ENCODE data around the gene ASGR2.
A peak's percentile ranks its signal among the peaks of the same experiment; 100 is the strongest.

Gene ASGR2

DNA sequence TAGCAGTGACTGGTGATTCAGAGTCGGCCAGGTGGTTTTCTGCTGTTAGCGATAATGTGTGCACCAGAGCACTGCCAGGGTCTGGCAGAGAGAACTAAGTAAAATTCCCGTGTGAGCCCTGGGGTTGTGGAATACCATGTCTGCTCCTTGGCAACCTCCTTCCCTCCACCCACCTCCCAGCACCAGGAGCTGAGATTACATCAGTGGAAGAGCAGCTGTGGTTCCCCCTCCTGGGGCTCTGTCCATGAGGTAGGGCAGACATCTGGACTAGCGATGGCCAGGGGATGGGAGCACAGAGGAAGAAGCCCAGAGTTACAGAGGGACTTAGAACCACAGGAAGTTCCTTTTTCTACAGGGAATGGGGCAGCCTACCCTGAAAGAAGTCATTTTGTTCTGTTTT, 50.4 kb downstream of the ASGR2 start:
- H3K36me3 ChIP-seq (ENCODE audit: control insufficient read depth, insufficient read depth, low read length): no peaks in the 10 kb centered on the region
- no peak overlapping the region for H3K4me3 ChIP-seq (ENCODE audit: extremely low read depth, insufficient read depth, low read length, poor library complexity, severe bottlenecking)
- peaks cover 8% of the 10 kb centered on the region for H3K9me3 ChIP-seq (ENCODE audit: control insufficient read depth, low read length)
- H3K27ac ChIP-seq (ENCODE audit: low read depth, low read length, severe bottlenecking): no peak overlapping the region
- 83 to 89% methylated on average over 2 to 3 of the region's 4 CpGs for WGBS, 2 experiments (ENCODE audit: insufficient coverage in 2 of 2)
- peaks cover 3% of the 10 kb centered on the region for H3K4me1 ChIP-seq (ENCODE audit: control insufficient read depth, insufficient read depth, low read length, poor library complexity, severe bottlenecking)

DNA sequence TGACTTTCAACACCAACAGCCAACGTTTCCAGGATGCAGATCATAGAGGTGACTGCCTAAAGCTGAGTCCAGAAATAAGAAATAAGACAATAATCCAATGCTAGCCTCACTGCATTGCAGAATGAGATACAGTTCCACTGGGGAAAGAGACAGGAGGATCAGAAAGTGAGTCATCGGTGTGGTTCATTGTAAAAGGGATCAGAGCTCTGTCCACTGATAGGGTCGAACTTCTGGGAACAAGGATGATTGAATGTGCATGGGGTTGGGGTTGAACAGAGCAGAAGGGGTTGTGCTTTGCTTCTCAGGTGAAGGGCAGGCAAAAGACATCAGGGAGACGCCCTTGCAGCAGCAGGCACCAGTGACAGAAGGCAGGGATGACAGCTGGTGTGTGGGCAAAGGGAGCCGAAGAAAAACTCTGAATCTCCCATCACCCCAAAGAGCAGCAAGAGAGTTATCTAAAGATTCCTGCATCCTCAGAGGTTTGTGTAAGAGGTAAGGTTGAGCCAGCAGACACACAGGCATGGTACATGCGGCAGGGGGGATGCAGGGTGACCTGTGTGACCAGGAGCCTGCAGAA, 51.0 kb downstream of the ASGR2 start:
- 78 to 87% methylated on average over 3 to 4 of the region's 6 CpGs for WGBS, 2 experiments (ENCODE audit: insufficient coverage in 2 of 2)
- no peak overlapping the region for H3K27ac ChIP-seq (ENCODE audit: low read depth, low read length, severe bottlenecking)

DNA sequence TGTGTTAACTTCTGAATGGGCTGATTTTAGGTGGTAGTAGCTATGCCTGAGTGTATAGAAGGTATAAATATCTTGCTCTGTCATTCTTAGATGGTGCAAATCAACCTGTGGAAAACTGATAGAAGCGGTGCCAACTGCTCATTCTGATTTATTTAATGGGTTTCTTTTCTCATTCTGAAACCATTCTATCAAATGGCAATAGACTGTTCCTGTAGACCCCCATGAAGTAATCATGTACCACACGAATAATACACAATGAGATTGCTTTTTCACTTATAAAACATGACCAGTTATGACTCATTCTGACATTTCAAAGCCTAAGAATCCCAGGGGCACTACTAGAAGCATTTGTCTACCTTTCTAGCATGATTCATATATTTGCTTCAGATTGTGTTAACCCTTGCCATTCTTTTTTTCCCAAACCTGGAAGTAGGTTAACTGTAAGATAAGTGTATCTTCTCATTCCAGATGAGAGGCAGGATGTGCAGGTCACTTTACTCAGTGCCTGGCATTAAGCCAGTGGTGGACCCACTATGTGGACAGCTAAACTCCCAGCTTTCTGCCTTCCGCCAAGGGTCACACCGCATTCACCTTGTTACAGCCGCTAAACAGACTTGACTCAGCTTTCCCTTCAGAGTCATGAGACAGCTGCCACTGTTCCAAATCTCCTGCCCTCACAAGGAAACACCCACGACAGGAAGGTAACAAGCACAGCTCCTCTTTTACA, 54.3 kb downstream of the ASGR2 start:
- no peaks in the 10 kb centered on the region for H3K36me3 ChIP-seq (ENCODE audit: control insufficient read depth, insufficient read depth, low read length)
- no peaks in the 10 kb centered on the region for H3K9me3 ChIP-seq (ENCODE audit: control insufficient read depth, low read length)
- peaks cover 3% of the 10 kb centered on the region for H3K4me1 ChIP-seq (ENCODE audit: control insufficient read depth, insufficient read depth, low read length, poor library complexity, severe bottlenecking)
- H3K27ac ChIP-seq (ENCODE audit: low read depth, low read length, severe bottlenecking): no peak overlapping the region
- H3K4me3 ChIP-seq (ENCODE audit: extremely low read depth, insufficient read depth, low read length, poor library complexity, severe bottlenecking): no peak overlapping the region
- WGBS, 2 experiments (ENCODE audit: insufficient coverage in 2 of 2): 80 to 93% methylated on average over 3 to 4 of the region's 6 CpGs

More for the DNA sequence above, 51.0 kb downstream of the ASGR2 start:
- Histone ChIP-seq H3K4me3 (ENCODE audit: extremely low read depth, insufficient read depth, low read length, poor library complexity, severe bottlenecking) (no peak overlapping the region), H3K9me3 (ENCODE audit: control insufficient read depth, low read length) (peaks cover 8% of the 10 kb centered on the region), H3K36me3 (ENCODE audit: control insufficient read depth, insufficient read depth, low read length) (no peaks in the 10 kb centered on the region), H3K4me1 (ENCODE audit: control insufficient read depth, insufficient read depth, low read length, poor library complexity, severe bottlenecking) (peaks cover 3% of the 10 kb centered on the region)

DNA sequence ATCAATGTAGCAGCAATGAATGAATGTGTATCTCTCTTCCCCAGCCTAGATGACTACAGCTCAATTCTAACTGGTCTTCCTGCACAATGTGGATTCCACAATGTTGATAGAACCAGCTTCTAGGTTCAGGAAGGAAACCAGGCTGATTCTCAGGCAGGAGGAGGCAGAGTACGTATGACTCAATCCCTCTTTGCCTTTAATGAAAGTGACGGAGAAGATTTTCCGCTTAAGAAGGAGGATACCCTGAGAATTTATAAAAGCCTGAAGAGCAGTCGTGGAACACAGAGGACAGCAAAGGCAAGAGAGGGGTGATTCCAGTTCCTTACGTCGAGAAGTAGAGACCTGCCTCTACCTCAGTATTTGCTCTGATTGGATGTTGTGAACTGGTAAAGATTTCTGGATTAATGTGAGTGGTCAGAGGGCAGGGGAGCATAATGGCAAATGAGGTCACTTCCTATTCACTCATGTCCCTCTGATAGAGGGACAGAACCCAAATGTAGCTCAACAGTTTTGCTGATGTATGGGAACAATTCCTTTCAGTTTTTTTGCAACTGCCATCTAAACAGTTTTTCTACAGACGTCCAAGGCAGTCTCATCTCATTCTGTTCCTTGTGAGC, 55.7 kb downstream of the ASGR2 start:
- Histone ChIP-seq H3K36me3 (ENCODE audit: control insufficient read depth, insufficient read depth, low read length) (no peaks in the 10 kb centered on the region), H3K27ac (ENCODE audit: low read depth, low read length, severe bottlenecking) (peak overlapping the region; percentile 46), H3K9me3 (ENCODE audit: control insufficient read depth, low read length) (no peaks in the 10 kb centered on the region), H3K4me1 (ENCODE audit: control insufficient read depth, insufficient read depth, low read length, poor library complexity, severe bottlenecking) (peaks cover 3% of the 10 kb centered on the region), H3K4me3 (ENCODE audit: extremely low read depth, insufficient read depth, low read length, poor library complexity, severe bottlenecking) (no peak overlapping the region)
- 88 to 89% methylated on average over 7 of the region's 7 CpGs for WGBS, 2 experiments (ENCODE audit: insufficient coverage in 2 of 2)

DNA sequence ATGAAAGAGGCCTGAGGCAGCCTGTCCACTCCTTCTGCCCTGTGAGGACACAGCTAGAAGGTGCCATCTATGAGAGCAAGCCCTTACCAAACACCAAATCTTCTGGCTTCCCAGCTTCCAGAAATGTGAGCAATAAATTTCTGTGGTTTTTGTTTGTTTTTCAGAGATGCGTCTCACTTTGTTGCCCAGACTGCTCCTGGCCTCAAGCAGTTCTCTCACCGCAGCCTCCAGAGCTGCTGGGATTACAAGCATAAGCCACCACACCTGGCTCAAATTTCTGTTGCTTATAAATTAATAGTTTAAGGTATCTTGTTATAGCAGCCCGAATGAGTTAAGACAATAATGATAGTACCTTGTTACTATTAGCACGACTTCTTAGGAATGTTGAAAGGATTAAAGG, 58.2 kb downstream of the ASGR2 start:
- no peak overlapping the region for H3K4me3 ChIP-seq (ENCODE audit: extremely low read depth, insufficient read depth, low read length, poor library complexity, severe bottlenecking)
- 92 to 100% methylated on average over 1 to 2 of the region's 4 CpGs for WGBS, 2 experiments (ENCODE audit: insufficient coverage in 2 of 2)

More for the DNA sequence above, 58.2 kb downstream of the ASGR2 start:
- H3K36me3 ChIP-seq (ENCODE audit: control insufficient read depth, insufficient read depth, low read length): no peaks in the 10 kb centered on the region
- no peaks in the 10 kb centered on the region for H3K4me1 ChIP-seq (ENCODE audit: control insufficient read depth, insufficient read depth, low read length, poor library complexity, severe bottlenecking)
- no peaks in the 10 kb centered on the region for H3K9me3 ChIP-seq (ENCODE audit: control insufficient read depth, low read length)
- no peak overlapping the region for H3K27ac ChIP-seq (ENCODE audit: low read depth, low read length, severe bottlenecking)

Measured in mesodermal cell (in vitro differentiated cells).